ENCODE results near the gene COX14. TPM values are rescaled to one million over a fixed set of nuclear protein-coding genes. Genes with fewer than 3 reads are reported as not detected.

COX14 gene
- total RNA-seq, 1 donor from 2014 or later = 23.3 TPM

GRCh38 chr12:50112456-50113218 lies 601 bp downstream of the COX14 start:
- no peak for DNase-seq
- Mint-ChIP-seq H3K4me1 (ENCODE audit: low read depth, unreplicated experiment) (peaks cover 9% of the 10 kb centered on the region), H3K27ac (ENCODE audit: unreplicated experiment) (peak overlapping the region; percentile 91), H3K27me3 (ENCODE audit: unreplicated experiment) (peaks cover 5% of the 10 kb centered on the region), H3K36me3 (ENCODE audit: unreplicated experiment) (no peaks in the 10 kb centered on the region), H3K9me3 (ENCODE audit: unreplicated experiment) (peaks cover 4% of the 10 kb centered on the region), H3K4me3 (ENCODE audit: unreplicated experiment) (peak overlapping the region; percentile 99)
- no peak for TF ChIP-seq CTCF (IDR thresholded peaks at IDR 0.05; ENCODE audit: partially characterized antibody, unreplicated experiment)

- no peaks in the 10 kb centered on the region for H3K36me3 Mint-ChIP-seq (ENCODE audit: unreplicated experiment)
- H3K27me3 Mint-ChIP-seq (ENCODE audit: unreplicated experiment) = peaks cover 8% of the 10 kb centered on the region
- H3K4me3 Mint-ChIP-seq (ENCODE audit: unreplicated experiment) = no peak overlapping the region
- no peak overlapping the region for H3K27ac Mint-ChIP-seq (ENCODE audit: unreplicated experiment)
- H3K9me3 Mint-ChIP-seq (ENCODE audit: unreplicated experiment) = peaks cover 4% of the 10 kb centered on the region
- TF ChIP-seq CTCF (IDR thresholded peaks at IDR 0.05; ENCODE audit: partially characterized antibody, unreplicated experiment) = no peak
- DNase-seq = no peak
- H3K4me1 Mint-ChIP-seq (ENCODE audit: low read depth, unreplicated experiment) = no peaks in the 10 kb centered on the region
Observed at GRCh38 chr12:50117057-50117622, 5.1 kb downstream of the COX14 start.

GRCh38 chr12:50119387-50119786 lies 7.4 kb downstream of the COX14 start:
- TF ChIP-seq CTCF (IDR thresholded peaks at IDR 0.05; ENCODE audit: partially characterized antibody, unreplicated experiment) = no peak
- peaks cover 5% of the 10 kb centered on the region for H3K27me3 Mint-ChIP-seq (ENCODE audit: unreplicated experiment)
- no peak for DNase-seq
- no peak overlapping the region for H3K27ac Mint-ChIP-seq (ENCODE audit: unreplicated experiment)
- no peaks in the 10 kb centered on the region for H3K9me3 Mint-ChIP-seq (ENCODE audit: unreplicated experiment)
- no peaks in the 10 kb centered on the region for H3K36me3 Mint-ChIP-seq (ENCODE audit: unreplicated experiment)
- H3K4me3 Mint-ChIP-seq (ENCODE audit: unreplicated experiment) = no peak overlapping the region
- no peaks in the 10 kb centered on the region for H3K4me1 Mint-ChIP-seq (ENCODE audit: low read depth, unreplicated experiment)

- Mint-ChIP-seq H3K4me1 (ENCODE audit: low read depth, unreplicated experiment) (no peaks in the 10 kb centered on the region), H3K36me3 (ENCODE audit: unreplicated experiment) (no peaks in the 10 kb centered on the region), H3K9me3 (ENCODE audit: unreplicated experiment) (no peaks in the 10 kb centered on the region), H3K27ac (ENCODE audit: unreplicated experiment) (no peak overlapping the region), H3K4me3 (ENCODE audit: unreplicated experiment) (no peak overlapping the region), H3K27me3 (ENCODE audit: unreplicated experiment) (peaks cover 3% of the 10 kb centered on the region)
- no peak for TF ChIP-seq CTCF (IDR thresholded peaks at IDR 0.05; ENCODE audit: partially characterized antibody, unreplicated experiment)
- DNase-seq = no peak
Observed at GRCh38 chr12:50120521-50120920, 8.5 kb downstream of the COX14 start.

GRCh38 chr12:50120953-50121352 lies 8.9 kb downstream of the COX14 start:
- DNase-seq = no peak
- Mint-ChIP-seq H3K27ac (ENCODE audit: unreplicated experiment) (no peak overlapping the region), H3K36me3 (ENCODE audit: unreplicated experiment) (no peaks in the 10 kb centered on the region), H3K27me3 (ENCODE audit: unreplicated experiment) (peaks cover 3% of the 10 kb centered on the region), H3K9me3 (ENCODE audit: unreplicated experiment) (no peaks in the 10 kb centered on the region), H3K4me3 (ENCODE audit: unreplicated experiment) (no peak overlapping the region), H3K4me1 (ENCODE audit: low read depth, unreplicated experiment) (no peaks in the 10 kb centered on the region)
- no peak for TF ChIP-seq CTCF (IDR thresholded peaks at IDR 0.05; ENCODE audit: partially characterized antibody, unreplicated experiment)

Measured in glutamatergic neuron (in vitro differentiated cells).